ENCODE results near the gene AFAP1. TPM values are rescaled to one million over a fixed set of nuclear protein-coding genes. Genes with fewer than 3 reads are reported as not detected.

AFAP1 gene
- total and polyA plus RNA-seq, 5 donors from 2014 or later = 1.8 to 5.0 (median 2.2) TPM

DNA sequence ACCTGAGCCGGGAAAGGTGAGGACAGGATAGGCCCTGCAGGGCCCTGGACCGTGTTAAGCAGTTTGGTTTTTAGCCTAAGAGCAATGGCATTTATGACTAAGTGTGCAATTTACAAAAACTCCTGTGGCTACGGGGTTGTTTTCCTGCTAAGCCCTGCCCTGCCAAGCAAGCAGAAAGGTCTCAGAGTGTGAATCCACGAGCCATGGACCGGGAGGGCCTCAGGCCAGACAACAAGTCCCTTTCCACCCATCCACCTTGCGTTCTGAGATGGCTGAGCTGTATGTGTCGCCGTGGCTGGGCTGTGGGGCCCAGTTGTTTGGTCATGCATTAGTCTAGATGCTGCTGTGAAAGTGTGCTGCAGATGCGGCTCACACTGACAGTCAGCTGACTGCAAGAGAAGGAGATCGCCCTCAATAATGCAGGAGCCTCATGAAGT, 33.9 kb upstream of the AFAP1 start:
- Mint-ChIP-seq H3K9me3 (peaks cover 0 to 1% (median 0%) of the 10 kb centered on the region in 7 donors), H3K27me3 (no peaks in the 10 kb centered on the region), H3K4me1 (peaks cover 0 to 37% (median 13%) of the 10 kb centered on the region in 4 donors), H3K36me3 (peaks cover 6% of the 10 kb centered on the region), H3K4me3 (no peak overlapping the region), H3K27ac (peak overlapping the region in 2 of 3 donors; percentile 46 to 78)
- no peak for DNase-seq
- ATAC-seq (ENCODE audit: low read depth in 2 of 2) = no peak
- Histone ChIP-seq H3K27ac (ENCODE audit: insufficient read depth, low read length, poor library complexity, severe bottlenecking) (no peak overlapping the region), H3K27me3 (ENCODE audit: control insufficient read depth, insufficient read depth, low read length) (no peaks in the 10 kb centered on the region), H3K9me3 (ENCODE audit: control insufficient read depth in 2 of 2, low read length in 2 of 2) (no peaks in the 10 kb centered on the region), H3K36me3 (ENCODE audit: control insufficient read depth, insufficient read depth, low read length) (no peaks in the 10 kb centered on the region), H3K4me1 (ENCODE audit: control insufficient read depth, insufficient read depth, low read length, poor library complexity, severe bottlenecking) (peaks cover 34% of the 10 kb centered on the region), H3K4me3 (ENCODE audit: low read depth, low read length) (no peak overlapping the region)

DNA sequence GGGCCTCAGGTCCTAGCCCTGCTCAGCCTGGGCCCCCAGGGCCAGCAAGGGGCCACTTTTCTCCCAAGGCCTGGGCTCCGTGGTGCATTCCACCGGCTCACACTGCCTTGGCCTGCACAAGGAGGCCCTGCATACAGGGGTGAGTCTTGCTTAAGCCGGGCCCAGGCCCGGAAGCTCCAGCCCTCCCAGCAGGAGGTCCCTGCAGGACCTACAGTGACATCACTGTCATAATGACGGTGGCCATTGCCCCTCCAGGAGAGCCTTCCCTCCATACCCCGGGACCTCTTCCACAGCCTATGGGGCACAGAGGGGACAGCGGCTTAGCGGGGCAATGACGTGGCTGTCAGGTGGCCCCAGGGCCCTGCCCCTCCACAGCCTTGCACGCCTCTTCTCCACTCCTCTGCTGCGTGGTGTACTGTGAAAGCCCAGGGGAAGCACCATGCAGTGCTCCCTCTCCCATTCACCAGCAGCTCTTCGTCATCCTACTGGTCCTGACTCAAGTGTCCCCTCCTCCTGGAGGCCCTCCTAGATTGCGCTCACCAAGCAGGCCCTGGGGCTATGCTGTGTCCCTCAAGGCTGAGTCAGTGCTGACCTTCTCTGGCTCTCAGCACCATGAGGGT, 32.3 kb upstream of the AFAP1 start:
- H3K9me3 ChIP-seq (ENCODE audit: control insufficient read depth in 2 of 2, low read length in 2 of 2) = no peaks in the 10 kb centered on the region
- H3K4me1 Mint-ChIP-seq = peaks cover 0 to 43% (median 13%) of the 10 kb centered on the region in 4 donors
- peak overlapping the region; percentile 28 to 76 (median 62) for H3K4me3 Mint-ChIP-seq
- H3K36me3 ChIP-seq (ENCODE audit: control insufficient read depth, insufficient read depth, low read length) = no peaks in the 10 kb centered on the region
- peak overlapping the region in 2 of 3 donors; percentile 78 to 93 for H3K27ac Mint-ChIP-seq
- H3K27ac ChIP-seq (ENCODE audit: insufficient read depth, low read length, poor library complexity, severe bottlenecking) = no peak overlapping the region
- DNase-seq = no peak
- ATAC-seq (ENCODE audit: low read depth in 2 of 2) = no peak
- H3K9me3 Mint-ChIP-seq = peaks cover 0 to 1% (median 0%) of the 10 kb centered on the region in 7 donors
- H3K27me3 Mint-ChIP-seq = no peaks in the 10 kb centered on the region
- H3K4me3 ChIP-seq (ENCODE audit: low read depth, low read length) = no peak overlapping the region
- H3K27me3 ChIP-seq (ENCODE audit: control insufficient read depth, insufficient read depth, low read length) = no peaks in the 10 kb centered on the region
- H3K36me3 Mint-ChIP-seq = peaks cover 6% of the 10 kb centered on the region
- peaks cover 34% of the 10 kb centered on the region for H3K4me1 ChIP-seq (ENCODE audit: control insufficient read depth, insufficient read depth, low read length, poor library complexity, severe bottlenecking)

DNA sequence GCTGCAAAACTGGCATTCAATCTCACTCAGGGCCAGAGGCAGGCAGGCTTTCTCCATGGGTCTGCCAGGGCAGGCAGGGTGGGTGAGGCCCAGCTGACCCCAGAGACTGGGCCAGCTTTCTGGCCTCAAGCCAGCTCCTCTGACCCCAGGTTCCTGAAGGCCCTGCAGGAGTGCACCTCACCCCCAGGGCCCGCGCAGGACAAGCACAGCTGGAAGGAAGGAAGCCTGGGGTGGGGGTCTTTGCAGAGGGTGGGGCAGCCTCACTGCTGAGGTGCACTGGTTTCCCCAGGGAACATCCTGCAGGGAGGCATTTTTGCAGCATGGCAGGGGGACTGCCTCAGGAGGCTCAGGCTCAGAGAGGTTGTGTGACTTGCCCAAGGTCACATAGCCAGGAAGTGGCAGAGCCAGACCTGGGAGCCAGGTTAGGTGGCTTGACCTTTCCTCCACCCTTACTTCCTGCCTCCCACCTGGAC, 31.5 kb upstream of the AFAP1 start:
- peaks cover 0 to 1% (median 0%) of the 10 kb centered on the region in 7 donors for H3K9me3 Mint-ChIP-seq
- peak overlapping the region; percentile 45 for H3K4me3 ChIP-seq (ENCODE audit: low read depth, low read length)
- peak overlapping the region; percentile 95 to 99 (median 98) for H3K27ac Mint-ChIP-seq
- H3K36me3 ChIP-seq (ENCODE audit: control insufficient read depth, insufficient read depth, low read length) = no peaks in the 10 kb centered on the region
- H3K27me3 Mint-ChIP-seq = no peaks in the 10 kb centered on the region
- peaks cover 0 to 43% (median 13%) of the 10 kb centered on the region in 4 donors for H3K4me1 Mint-ChIP-seq
- ATAC-seq (ENCODE audit: low read depth in 2 of 2) = no peak
- H3K9me3 ChIP-seq (ENCODE audit: control insufficient read depth in 2 of 2, low read length in 2 of 2) = no peaks in the 10 kb centered on the region
- H3K27ac ChIP-seq (ENCODE audit: insufficient read depth, low read length, poor library complexity, severe bottlenecking) = peak overlapping the region; percentile 64
- H3K27me3 ChIP-seq (ENCODE audit: control insufficient read depth, insufficient read depth, low read length) = no peaks in the 10 kb centered on the region
- H3K4me1 ChIP-seq (ENCODE audit: control insufficient read depth, insufficient read depth, low read length, poor library complexity, severe bottlenecking) = peaks cover 34% of the 10 kb centered on the region
- peak overlapping the region in 3 of 4 donors; percentile 89 to 96 (median 91) for H3K4me3 Mint-ChIP-seq
- DNase-seq = no peak
- peaks cover 6% of the 10 kb centered on the region for H3K36me3 Mint-ChIP-seq

- ATAC-seq (ENCODE audit: low read depth in 2 of 2) = peak in 1 of 2 donors; percentile 15
- Histone ChIP-seq H3K27me3 (ENCODE audit: control insufficient read depth, insufficient read depth, low read length) (no peaks in the 10 kb centered on the region), H3K4me3 (ENCODE audit: low read depth, low read length) (peak overlapping the region; percentile 45), H3K9me3 (ENCODE audit: control insufficient read depth in 2 of 2, low read length in 2 of 2) (no peaks in the 10 kb centered on the region), H3K4me1 (ENCODE audit: control insufficient read depth, insufficient read depth, low read length, poor library complexity, severe bottlenecking) (peaks cover 34% of the 10 kb centered on the region), H3K27ac (ENCODE audit: insufficient read depth, low read length, poor library complexity, severe bottlenecking) (peak overlapping the region; percentile 64), H3K36me3 (ENCODE audit: control insufficient read depth, insufficient read depth, low read length) (no peaks in the 10 kb centered on the region)
- Mint-ChIP-seq H3K36me3 (peaks cover 5% of the 10 kb centered on the region), H3K27ac (peak overlapping the region; percentile 95 to 99 (median 98)), H3K27me3 (peaks cover 1% of the 10 kb centered on the region), H3K9me3 (peaks cover 0 to 1% (median 0%) of the 10 kb centered on the region in 7 donors), H3K4me3 (peak overlapping the region; percentile 74 to 96 (median 90)), H3K4me1 (peaks cover 6 to 43% (median 13%) of the 10 kb centered on the region in 4 donors)
- no peak for DNase-seq
Measured at GRCh38 chr4:7970361-7970946, 30.8 kb upstream of the AFAP1 start.

DNA sequence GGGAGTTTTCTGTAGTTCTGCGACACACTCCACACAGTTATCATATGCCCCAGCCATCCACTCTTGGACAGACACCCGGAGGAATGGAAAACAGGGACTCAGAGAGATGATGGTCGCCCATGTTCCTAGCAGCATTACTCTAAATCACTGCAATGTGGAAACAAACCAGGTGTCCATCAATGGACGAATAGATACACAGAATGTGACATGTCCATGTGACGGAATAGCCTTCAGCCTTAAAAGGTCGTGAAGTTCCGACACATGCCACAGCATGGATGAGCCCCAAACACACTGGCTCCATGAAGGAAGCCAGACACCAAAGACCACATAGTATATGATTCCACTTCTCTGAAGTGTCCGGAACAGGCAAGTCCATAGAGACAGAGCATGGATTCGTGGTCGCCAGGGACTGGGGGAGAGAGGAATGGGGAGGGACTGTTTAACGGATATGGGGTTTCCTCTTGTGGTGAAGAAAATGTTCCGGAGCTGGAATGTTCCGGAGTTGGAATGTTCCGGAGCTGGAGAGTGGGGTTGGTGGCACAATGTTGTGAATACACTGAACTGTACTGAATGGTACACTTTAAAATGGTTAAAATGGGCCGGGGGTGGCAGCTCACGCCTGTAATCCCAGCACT, 28.7 kb upstream of the AFAP1 start:
- Mint-ChIP-seq H3K36me3 (peaks cover 3% of the 10 kb centered on the region), H3K9me3 (no peaks in the 10 kb centered on the region), H3K27ac (peak overlapping the region in 2 of 3 donors; percentile 34 to 95), H3K4me1 (peaks cover 10 to 59% (median 13%) of the 10 kb centered on the region in 4 donors), H3K27me3 (peaks cover 5% of the 10 kb centered on the region), H3K4me3 (peak overlapping the region in 1 of 4 donors; percentile 70)
- peaks cover 39% of the 10 kb centered on the region for H3K4me1 ChIP-seq (ENCODE audit: control insufficient read depth, insufficient read depth, low read length, poor library complexity, severe bottlenecking)
- DNase-seq = no peak
- no peaks in the 10 kb centered on the region for H3K36me3 ChIP-seq (ENCODE audit: control insufficient read depth, insufficient read depth, low read length)
- no peaks in the 10 kb centered on the region for H3K9me3 ChIP-seq (ENCODE audit: control insufficient read depth in 2 of 2, low read length in 2 of 2)
- H3K27ac ChIP-seq (ENCODE audit: insufficient read depth, low read length, poor library complexity, severe bottlenecking) = no peak overlapping the region
- no peak overlapping the region for H3K4me3 ChIP-seq (ENCODE audit: low read depth, low read length)
- ATAC-seq (ENCODE audit: low read depth in 2 of 2) = no peak
- no peaks in the 10 kb centered on the region for H3K27me3 ChIP-seq (ENCODE audit: control insufficient read depth, insufficient read depth, low read length)

- Mint-ChIP-seq H3K9me3 (no peaks in the 10 kb centered on the region), H3K4me3 (peak overlapping the region in 3 of 4 donors; percentile 26 to 70 (median 56)), H3K27me3 (peaks cover 5% of the 10 kb centered on the region), H3K36me3 (peaks cover 3% of the 10 kb centered on the region), H3K27ac (peak overlapping the region in 1 of 3 donors; percentile 95), H3K4me1 (peaks cover 10 to 58% (median 13%) of the 10 kb centered on the region in 4 donors)
- Histone ChIP-seq H3K9me3 (ENCODE audit: control insufficient read depth in 2 of 2, low read length in 2 of 2) (no peaks in the 10 kb centered on the region), H3K4me1 (ENCODE audit: control insufficient read depth, insufficient read depth, low read length, poor library complexity, severe bottlenecking) (peaks cover 39% of the 10 kb centered on the region), H3K27me3 (ENCODE audit: control insufficient read depth, insufficient read depth, low read length) (no peaks in the 10 kb centered on the region), H3K27ac (ENCODE audit: insufficient read depth, low read length, poor library complexity, severe bottlenecking) (no peak overlapping the region), H3K36me3 (ENCODE audit: control insufficient read depth, insufficient read depth, low read length) (no peaks in the 10 kb centered on the region), H3K4me3 (ENCODE audit: low read depth, low read length) (no peak overlapping the region)
- DNase-seq (no peak), ATAC-seq (ENCODE audit: low read depth in 2 of 2) (no peak)
Measured at GRCh38 chr4:7967501-7968261, 28.0 kb upstream of the AFAP1 start.

GRCh38 chr4:7967063-7967440, 27.4 kb upstream of the AFAP1 start:
- Mint-ChIP-seq H3K4me1 (peaks cover 8 to 54% (median 11%) of the 10 kb centered on the region in 4 donors), H3K4me3 (peak overlapping the region in 1 of 4 donors; percentile 26), H3K27me3 (peaks cover 5% of the 10 kb centered on the region), H3K36me3 (peaks cover 3% of the 10 kb centered on the region), H3K9me3 (no peaks in the 10 kb centered on the region), H3K27ac (no peak overlapping the region)
- no peak overlapping the region for H3K4me3 ChIP-seq (ENCODE audit: low read depth, low read length)
- no peak overlapping the region for H3K27ac ChIP-seq (ENCODE audit: insufficient read depth, low read length, poor library complexity, severe bottlenecking)
- DNase-seq (no peak), ATAC-seq (ENCODE audit: low read depth in 2 of 2) (no peak)
- no peaks in the 10 kb centered on the region for H3K36me3 ChIP-seq (ENCODE audit: control insufficient read depth, insufficient read depth, low read length)
- no peaks in the 10 kb centered on the region for H3K27me3 ChIP-seq (ENCODE audit: control insufficient read depth, insufficient read depth, low read length)
- H3K4me1 ChIP-seq (ENCODE audit: control insufficient read depth, insufficient read depth, low read length, poor library complexity, severe bottlenecking) = peaks cover 34% of the 10 kb centered on the region
- no peaks in the 10 kb centered on the region for H3K9me3 ChIP-seq (ENCODE audit: control insufficient read depth in 2 of 2, low read length in 2 of 2)
